ENCODE data around the gene TFPT. TPM values are rescaled to one million over a fixed set of nuclear protein-coding genes. Genes with fewer than 3 reads are reported as not detected.

TFPT gene
- total and polyA plus RNA-seq, 4 donors, result 2.4 to 5.6 (median 4.2) TPM

DNA sequence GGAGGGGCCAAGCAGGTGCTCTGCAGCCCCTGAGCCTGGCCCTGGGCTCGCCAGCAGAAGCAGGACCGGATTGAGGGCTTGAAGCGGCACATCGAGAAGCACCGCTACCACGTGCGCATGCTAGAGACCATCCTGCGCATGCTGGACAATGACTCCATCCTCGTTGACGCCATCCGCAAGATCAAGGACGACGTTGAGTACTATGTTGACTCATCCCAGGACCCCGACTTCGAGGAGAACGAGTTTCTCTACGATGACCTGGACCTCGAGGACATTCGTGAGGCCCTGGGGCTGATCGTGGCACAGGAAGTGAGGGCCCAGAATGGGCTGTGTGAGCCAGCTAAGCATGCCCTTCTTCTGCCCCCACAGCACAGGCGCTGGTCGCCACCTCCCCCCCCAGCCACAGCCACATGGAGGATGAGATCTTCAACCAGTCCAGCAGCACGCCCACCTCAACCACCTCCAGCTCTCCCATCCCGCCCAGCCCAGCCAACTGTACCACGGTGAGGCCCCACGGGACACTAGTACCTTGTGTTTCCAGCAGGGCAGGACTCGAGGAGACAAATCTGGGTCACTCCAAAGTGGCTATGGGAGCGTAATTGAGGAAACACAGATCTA, 30.2 kb upstream of the TFPT start (continued):
- TF ChIP-seq FOXA2 (IDR thresholded peaks at IDR 0.05) (no peak), TAF1 (conservative IDR thresholded peaks at IDR 0.05) (no peak), NR2F2 (IDR thresholded peaks at IDR 0.05) (no peak), RAD21 (IDR thresholded peaks at IDR 0.05) (no peak), JUND (IDR thresholded peaks at IDR 0.05) (no peak)

DNA sequence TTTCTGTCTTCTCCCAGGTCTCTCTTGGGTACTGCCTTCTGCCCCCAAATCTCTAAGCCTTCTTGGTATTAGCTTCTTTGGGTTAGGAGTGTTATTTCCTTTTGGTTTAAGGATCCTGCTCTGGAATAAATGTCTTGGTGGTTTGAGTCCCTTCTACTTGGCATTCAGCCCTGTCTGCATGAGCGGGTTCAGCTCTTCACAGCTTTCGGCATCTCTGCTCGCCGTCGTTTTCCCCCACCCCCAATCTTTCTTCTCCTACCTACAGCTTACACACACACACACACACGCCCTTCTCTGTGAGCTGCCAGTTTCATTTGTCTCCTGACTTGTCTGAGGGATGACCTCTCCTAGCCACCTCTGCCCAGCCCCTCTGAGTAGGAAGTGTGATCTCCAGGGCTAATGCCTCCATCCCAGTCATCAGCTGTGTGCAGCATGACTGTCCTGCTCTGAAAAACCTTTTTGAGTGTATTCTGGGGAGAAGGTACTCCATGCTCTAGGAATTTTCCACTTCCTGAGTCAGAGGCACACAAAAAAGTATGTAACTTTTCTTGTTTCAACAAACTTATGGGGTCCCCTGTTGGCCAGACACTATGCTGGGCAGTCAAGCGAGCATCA, 26.8 kb upstream of the TFPT start:
- Histone ChIP-seq H3K9ac (ENCODE audit: low read depth in 1 of 2, low read length in 2 of 2) (no peak overlapping the region), H3K27ac (ENCODE audit: low read depth in 1 of 2, low read length in 2 of 2) (no peak overlapping the region), H3K27me3 (ENCODE audit: control insufficient read depth in 4 of 4, insufficient read depth in 4 of 4, low read length in 3 of 4) (no peaks in the 10 kb centered on the region), H3K9me3 (ENCODE audit: control insufficient read depth in 4 of 4, low read length in 3 of 4) (no peaks in the 10 kb centered on the region), H3K4me1 (ENCODE audit: control insufficient read depth in 4 of 4, insufficient read depth in 4 of 4, low read length in 3 of 4) (peaks cover 2 to 24% (median 21%) of the 10 kb centered on the region in 4 donors), H3K4me3 (ENCODE audit: low read depth in 1 of 3, low read length in 3 of 3) (no peak overlapping the region), H3K36me3 (ENCODE audit: control insufficient read depth in 4 of 4, insufficient read depth in 3 of 4, low read depth in 1 of 4, low read length in 3 of 4) (peaks cover 11 to 53% (median 41%) of the 10 kb centered on the region in 4 donors)
- TF ChIP-seq HNF4G (IDR thresholded peaks at IDR 0.05) (no peak), JUND (IDR thresholded peaks at IDR 0.05) (no peak), SP1 (IDR thresholded peaks at IDR 0.05) (no peak), HNF4A (conservative IDR thresholded peaks at IDR 0.05) (no peak), RXRA (IDR thresholded peaks at IDR 0.05) (no peak), TAF1 (conservative IDR thresholded peaks at IDR 0.05) (no peak), GABPA (IDR thresholded peaks at IDR 0.05 in 1 of 2, conservative IDR thresholded peaks at IDR 0.05 in 1 of 2) (no peak), FOXA1 (IDR thresholded peaks at IDR 0.05) (no peak), RAD21 (IDR thresholded peaks at IDR 0.05) (no peak), YY1 (IDR thresholded peaks at IDR 0.05) (no peak)
- TF ChIP-seq, protein P1, sequence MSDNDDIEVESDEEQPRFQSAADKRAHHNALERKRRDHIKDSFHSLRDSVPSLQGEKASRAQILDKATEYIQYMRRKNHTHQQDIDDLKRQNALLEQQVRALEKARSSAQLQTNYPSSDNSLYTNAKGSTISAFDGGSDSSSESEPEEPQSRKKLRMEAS (IDR thresholded peaks at IDR 0.05), result no peak
- TF ChIP-seq, protein P2, sequence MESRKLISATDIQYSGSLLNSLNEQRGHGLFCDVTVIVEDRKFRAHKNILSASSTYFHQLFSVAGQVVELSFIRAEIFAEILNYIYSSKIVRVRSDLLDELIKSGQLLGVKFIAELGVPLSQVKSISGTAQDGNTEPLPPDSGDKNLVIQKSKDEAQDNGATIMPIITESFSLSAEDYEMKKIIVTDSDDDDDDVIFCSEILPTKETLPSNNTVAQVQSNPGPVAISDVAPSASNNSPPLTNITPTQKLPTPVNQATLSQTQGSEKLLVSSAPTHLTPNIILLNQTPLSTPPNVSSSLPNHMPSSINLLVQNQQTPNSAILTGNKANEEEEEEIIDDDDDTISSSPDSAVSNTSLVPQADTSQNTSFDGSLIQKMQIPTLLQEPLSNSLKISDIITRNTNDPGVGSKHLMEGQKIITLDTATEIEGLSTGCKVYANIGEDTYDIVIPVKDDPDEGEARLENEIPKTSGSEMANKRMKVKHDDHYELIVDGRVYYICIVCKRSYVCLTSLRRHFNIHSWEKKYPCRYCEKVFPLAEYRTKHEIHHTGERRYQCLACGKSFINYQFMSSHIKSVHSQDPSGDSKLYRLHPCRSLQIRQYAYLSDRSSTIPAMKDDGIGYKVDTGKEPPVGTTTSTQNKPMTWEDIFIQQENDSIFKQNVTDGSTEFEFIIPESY (IDR thresholded peaks at IDR 0.05), result no peak
- WGBS, result 91% methylated on average over 7 of the region's 7 CpGs
- DNase-seq (ENCODE audit: low spot score), result no peak

DNA sequence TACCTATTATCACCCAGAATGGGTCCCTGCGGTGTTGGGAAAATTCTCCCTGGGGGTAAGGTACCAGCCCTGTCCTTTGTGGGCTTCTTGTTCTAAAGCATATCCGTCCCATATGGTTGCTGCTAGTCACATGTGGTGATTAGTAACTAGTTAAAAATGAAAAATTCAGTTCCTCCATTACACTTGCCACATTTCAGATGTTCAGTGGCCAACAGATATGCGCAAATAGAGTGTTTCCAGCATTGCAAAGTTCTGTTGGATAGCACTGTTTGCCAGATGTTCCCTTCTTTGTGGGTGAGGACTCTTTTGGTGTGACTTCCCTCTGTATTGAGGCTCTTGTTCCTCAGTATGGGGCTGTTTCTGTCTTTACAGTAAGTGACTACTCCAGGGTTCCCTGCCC, 25.9 kb upstream of the TFPT start:
- no peak overlapping the region for H3K9ac ChIP-seq (ENCODE audit: low read depth in 1 of 2, low read length in 2 of 2)
- H3K27ac ChIP-seq (ENCODE audit: low read depth in 1 of 2, low read length in 2 of 2), result no peak overlapping the region
- H3K4me1 ChIP-seq (ENCODE audit: control insufficient read depth in 4 of 4, insufficient read depth in 4 of 4, low read length in 3 of 4), result peaks cover 2 to 28% (median 24%) of the 10 kb centered on the region in 4 donors
- no peak for DNase-seq (ENCODE audit: low spot score)
- no peaks in the 10 kb centered on the region for H3K27me3 ChIP-seq (ENCODE audit: control insufficient read depth in 4 of 4, insufficient read depth in 4 of 4, low read length in 3 of 4)
- H3K4me3 ChIP-seq (ENCODE audit: low read depth in 1 of 3, low read length in 3 of 3), result no peak overlapping the region
- no peaks in the 10 kb centered on the region for H3K9me3 ChIP-seq (ENCODE audit: control insufficient read depth in 4 of 4, low read length in 3 of 4)
- peaks cover 11 to 44% (median 33%) of the 10 kb centered on the region in 4 donors for H3K36me3 ChIP-seq (ENCODE audit: control insufficient read depth in 4 of 4, insufficient read depth in 3 of 4, low read depth in 1 of 4, low read length in 3 of 4)
- 95% methylated on average over 3 of the region's 3 CpGs for WGBS
- TF ChIP-seq FOXA2 (IDR thresholded peaks at IDR 0.05), result no peak
- TF ChIP-seq, protein P3, sequence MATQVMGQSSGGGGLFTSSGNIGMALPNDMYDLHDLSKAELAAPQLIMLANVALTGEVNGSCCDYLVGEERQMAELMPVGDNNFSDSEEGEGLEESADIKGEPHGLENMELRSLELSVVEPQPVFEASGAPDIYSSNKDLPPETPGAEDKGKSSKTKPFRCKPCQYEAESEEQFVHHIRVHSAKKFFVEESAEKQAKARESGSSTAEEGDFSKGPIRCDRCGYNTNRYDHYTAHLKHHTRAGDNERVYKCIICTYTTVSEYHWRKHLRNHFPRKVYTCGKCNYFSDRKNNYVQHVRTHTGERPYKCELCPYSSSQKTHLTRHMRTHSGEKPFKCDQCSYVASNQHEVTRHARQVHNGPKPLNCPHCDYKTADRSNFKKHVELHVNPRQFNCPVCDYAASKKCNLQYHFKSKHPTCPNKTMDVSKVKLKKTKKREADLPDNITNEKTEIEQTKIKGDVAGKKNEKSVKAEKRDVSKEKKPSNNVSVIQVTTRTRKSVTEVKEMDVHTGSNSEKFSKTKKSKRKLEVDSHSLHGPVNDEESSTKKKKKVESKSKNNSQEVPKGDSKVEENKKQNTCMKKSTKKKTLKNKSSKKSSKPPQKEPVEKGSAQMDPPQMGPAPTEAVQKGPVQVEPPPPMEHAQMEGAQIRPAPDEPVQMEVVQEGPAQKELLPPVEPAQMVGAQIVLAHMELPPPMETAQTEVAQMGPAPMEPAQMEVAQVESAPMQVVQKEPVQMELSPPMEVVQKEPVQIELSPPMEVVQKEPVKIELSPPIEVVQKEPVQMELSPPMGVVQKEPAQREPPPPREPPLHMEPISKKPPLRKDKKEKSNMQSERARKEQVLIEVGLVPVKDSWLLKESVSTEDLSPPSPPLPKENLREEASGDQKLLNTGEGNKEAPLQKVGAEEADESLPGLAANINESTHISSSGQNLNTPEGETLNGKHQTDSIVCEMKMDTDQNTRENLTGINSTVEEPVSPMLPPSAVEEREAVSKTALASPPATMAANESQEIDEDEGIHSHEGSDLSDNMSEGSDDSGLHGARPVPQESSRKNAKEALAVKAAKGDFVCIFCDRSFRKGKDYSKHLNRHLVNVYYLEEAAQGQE (IDR thresholded peaks at IDR 0.05), result no peak
- no peak for TF ChIP-seq HNF4G (IDR thresholded peaks at IDR 0.05)
- no peak for TF ChIP-seq NR2F2 (IDR thresholded peaks at IDR 0.05)
- TF ChIP-seq SP1 (IDR thresholded peaks at IDR 0.05), result no peak
- no peak for TF ChIP-seq HNF4A (conservative IDR thresholded peaks at IDR 0.05)
- no peak for TF ChIP-seq YY1 (IDR thresholded peaks at IDR 0.05)
- TF ChIP-seq, protein P4, sequence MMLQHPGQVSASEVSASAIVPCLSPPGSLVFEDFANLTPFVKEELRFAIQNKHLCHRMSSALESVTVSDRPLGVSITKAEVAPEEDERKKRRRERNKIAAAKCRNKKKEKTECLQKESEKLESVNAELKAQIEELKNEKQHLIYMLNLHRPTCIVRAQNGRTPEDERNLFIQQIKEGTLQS (IDR thresholded peaks at IDR 0.05), result no peak
- no peak for TF ChIP-seq RAD21 (IDR thresholded peaks at IDR 0.05)
- TF ChIP-seq GABPA (IDR thresholded peaks at IDR 0.05 in 1 of 2, conservative IDR thresholded peaks at IDR 0.05 in 1 of 2), result no peak
- TF ChIP-seq TAF1 (conservative IDR thresholded peaks at IDR 0.05), result no peak
- no peak for TF ChIP-seq RXRA (IDR thresholded peaks at IDR 0.05)
- TF ChIP-seq, protein P1 (IDR thresholded peaks at IDR 0.05), result no peak
- TF ChIP-seq EGR1 (IDR thresholded peaks at IDR 0.05; ENCODE audit: low read depth in 2 of 2), result no peak
- TF ChIP-seq, protein P2 (IDR thresholded peaks at IDR 0.05), result no peak
- TF ChIP-seq FOXA1 (IDR thresholded peaks at IDR 0.05), result no peak
- TF ChIP-seq, protein P5, sequence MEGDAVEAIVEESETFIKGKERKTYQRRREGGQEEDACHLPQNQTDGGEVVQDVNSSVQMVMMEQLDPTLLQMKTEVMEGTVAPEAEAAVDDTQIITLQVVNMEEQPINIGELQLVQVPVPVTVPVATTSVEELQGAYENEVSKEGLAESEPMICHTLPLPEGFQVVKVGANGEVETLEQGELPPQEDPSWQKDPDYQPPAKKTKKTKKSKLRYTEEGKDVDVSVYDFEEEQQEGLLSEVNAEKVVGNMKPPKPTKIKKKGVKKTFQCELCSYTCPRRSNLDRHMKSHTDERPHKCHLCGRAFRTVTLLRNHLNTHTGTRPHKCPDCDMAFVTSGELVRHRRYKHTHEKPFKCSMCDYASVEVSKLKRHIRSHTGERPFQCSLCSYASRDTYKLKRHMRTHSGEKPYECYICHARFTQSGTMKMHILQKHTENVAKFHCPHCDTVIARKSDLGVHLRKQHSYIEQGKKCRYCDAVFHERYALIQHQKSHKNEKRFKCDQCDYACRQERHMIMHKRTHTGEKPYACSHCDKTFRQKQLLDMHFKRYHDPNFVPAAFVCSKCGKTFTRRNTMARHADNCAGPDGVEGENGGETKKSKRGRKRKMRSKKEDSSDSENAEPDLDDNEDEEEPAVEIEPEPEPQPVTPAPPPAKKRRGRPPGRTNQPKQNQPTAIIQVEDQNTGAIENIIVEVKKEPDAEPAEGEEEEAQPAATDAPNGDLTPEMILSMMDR (IDR thresholded peaks at IDR 0.05; ENCODE audit: low read depth, low read length, missing input control), result no peak
